Inflammatory macrophage treated with lipopolysaccharide for 1 hour (primary cell): Measurements from ENCODE around the gene FARSA.
"Not testable (repeated sequence)": the region's sequence is repeated elsewhere in the genome, so short reads cannot be mapped to it uniquely, and the experiment has no call there.

Experiments used
- DNase-seq, 2 donors: peaks; one replicate each; pipeline ENCODE4 v3.0.0-alpha.2; 2020 to 2022

The FARSA gene

GRCh38 chr19:12953799-12954611 is 20.5 kb upstream of the FARSA start:
- no peak for DNase-seq

DNA sequence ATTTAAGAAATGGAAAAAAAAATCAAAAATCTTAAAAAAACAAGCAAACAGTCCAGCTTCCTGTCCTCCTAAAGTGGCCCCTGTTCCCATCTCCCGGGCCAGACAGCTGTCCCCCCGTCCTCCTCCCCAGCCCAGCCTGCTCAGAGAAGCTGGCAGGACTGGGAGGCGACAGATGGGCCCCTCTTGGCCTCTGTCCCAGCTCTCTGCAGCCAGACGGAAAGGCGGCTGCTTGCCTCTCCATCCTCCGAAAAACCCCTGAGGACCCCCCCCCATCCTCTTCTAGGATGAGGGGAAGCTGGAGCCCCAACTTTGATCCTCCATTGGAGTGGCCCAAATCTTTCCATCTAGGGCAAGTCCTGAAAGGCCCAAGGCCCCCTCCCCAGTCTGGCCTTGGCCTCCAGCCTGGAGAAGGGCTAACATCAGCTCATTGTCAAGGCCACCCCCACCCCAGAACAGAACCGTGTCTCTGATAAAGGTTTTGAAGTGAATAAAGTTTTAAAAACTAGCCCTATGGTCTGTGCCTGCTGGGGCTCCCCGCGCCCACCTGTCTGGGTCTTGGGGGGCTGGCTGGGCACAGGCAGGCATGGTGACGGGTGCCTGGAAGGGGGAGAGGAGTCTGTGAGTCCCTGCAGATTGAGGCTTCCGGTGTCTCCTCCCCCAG is 19.8 kb upstream of the FARSA start:
- DNase-seq, result no peak

- DNase-seq, result peak in 1 of 2 donors; percentile 61
Measured at GRCh38 chr19:12952488-12953137, 19.1 kb upstream of the FARSA start.

DNA sequence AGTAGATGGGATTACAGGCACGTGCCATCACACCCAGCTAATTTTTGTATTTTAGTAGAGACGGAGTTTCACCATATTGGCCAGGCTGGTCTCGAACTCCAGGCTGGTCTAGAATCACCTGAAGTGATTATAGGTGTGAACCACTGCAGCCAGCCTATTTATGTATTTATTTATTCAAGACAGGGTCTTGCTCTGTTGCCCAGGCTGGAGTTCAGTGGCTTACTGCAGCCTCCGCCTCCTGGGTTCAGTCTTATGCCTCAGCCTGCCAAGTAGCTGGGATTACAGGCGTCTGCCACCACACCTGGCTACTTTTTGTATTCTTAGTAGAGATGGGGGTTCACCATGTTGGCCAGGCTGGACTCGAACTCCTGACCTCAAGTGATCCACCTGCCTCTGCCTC is 18.5 kb upstream of the FARSA start:
- not testable (repeated sequence) for DNase-seq

DNA sequence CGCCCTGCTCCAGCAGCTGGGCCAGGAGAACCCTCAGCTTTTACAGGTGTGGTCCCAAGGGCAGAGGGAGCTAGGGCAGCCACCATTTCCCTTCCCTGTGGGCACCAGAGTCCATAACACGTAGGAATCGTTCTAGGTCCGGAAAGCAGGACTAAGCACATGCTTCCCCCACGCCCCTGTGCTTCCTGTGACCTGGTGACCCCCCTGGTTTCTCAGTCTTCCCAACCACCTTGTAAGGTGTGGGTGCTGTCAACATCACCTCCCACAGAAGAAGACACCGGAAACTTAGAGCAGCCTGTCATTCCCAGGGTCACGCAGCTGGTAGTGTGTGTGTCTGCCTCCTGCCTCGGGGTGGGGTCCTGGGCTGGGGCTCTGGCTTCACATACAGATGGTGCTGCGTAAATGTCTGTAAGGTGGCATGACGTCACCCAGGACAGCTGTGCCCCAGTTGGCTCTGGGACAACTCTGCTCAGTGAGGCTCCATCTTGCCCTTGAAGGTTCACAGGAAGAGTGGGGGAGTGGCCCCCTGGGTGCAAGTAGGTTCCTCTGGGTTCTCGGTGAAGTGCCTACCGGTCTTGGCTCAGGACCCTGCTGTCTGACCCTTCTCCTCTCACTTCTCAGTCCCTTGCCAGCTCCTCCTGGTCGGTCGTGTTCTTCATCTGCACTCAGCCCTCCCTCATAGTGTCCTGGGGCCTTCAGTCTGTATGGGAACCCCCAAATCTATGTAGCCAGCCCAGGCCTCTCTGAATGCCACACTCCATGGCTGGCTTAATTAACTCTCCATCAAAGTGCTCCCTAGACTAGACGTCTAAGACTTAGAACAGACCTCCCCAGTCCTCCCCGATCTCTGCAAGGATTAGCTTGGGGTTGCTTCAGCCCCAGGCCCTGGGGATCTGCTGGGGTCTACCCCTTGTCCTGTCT is 16.1 kb upstream of the FARSA start:
- no peak for DNase-seq

GRCh38 chr19:12948612-12949362 is 15.3 kb upstream of the FARSA start:
- no peak for DNase-seq

- no peak for DNase-seq
Measured at GRCh38 chr19:12947702-12948611, 14.4 kb upstream of the FARSA start.

DNA sequence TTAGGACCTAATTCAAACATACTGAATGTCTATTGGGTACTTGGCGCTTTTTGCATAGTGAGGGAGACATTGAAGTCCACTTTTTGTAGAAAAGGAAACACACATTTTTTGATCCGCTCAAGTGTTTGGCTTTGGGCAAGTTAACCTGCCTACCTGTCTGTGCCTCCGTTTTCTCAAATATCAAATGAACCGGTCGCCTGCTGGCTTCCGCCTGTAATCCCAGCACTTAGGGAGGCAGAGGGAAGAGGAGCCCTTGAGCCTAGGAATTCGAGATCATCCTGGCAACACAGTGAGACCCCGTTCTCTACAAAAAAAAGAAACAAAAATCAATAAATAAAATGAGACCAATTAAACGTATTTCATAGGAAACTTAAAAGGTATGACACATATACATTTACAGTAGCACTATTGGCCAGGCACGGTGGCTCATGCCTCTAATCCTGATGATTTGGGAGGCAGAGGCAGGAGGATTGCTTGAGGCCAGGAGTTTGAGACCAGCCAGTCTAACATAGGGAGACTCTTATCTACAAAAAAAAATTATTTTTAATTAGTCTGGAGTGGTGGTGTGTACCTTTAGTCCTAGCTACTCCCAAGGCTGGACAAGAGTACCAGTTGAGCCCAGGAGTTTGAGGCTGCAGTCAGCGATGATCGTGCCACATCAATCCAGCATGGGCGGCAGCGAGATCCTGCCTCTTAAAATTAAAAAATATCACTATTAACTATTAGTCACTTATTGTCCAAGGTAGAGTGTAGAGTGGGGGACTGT is 13.4 kb upstream of the FARSA start:
- no peak for DNase-seq

- DNase-seq, result peak; percentile 53 to 56
Measured at GRCh38 chr19:12946092-12946721, 12.7 kb upstream of the FARSA start.

GRCh38 chr19:12945479-12946091 is 12.1 kb upstream of the FARSA start, which contains the start of gene RAD23A:
Gene RAD23A, plus strand, starts transcription at chr19:12945862. Its CDS starts 87 bp downstream, at chr19:12945949.
- peak; percentile 97 to 99 for DNase-seq

DNA sequence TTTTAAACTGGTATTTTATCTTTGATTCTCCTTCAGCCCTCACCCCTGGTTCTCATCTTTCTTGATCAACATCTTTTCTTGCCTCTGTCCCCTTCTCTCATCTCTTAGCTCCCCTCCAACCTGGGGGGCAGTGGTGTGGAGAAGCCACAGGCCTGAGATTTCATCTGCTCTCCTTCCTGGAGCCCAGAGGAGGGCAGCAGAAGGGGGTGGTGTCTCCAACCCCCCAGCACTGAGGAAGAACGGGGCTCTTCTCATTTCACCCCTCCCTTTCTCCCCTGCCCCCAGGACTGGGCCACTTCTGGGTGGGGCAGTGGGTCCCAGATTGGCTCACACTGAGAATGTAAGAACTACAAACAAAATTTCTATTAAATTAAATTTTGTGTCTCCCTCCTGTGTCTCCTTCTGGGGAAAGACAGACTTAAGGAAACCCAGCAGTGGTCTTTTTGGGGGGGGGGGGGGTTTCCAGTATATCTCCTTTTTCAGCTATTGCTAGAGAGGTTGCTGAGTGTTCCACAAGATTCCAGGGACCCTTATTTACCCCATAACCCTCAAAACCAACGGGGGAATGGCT is 10.7 kb upstream of the FARSA start:
- no peak for DNase-seq

DNA sequence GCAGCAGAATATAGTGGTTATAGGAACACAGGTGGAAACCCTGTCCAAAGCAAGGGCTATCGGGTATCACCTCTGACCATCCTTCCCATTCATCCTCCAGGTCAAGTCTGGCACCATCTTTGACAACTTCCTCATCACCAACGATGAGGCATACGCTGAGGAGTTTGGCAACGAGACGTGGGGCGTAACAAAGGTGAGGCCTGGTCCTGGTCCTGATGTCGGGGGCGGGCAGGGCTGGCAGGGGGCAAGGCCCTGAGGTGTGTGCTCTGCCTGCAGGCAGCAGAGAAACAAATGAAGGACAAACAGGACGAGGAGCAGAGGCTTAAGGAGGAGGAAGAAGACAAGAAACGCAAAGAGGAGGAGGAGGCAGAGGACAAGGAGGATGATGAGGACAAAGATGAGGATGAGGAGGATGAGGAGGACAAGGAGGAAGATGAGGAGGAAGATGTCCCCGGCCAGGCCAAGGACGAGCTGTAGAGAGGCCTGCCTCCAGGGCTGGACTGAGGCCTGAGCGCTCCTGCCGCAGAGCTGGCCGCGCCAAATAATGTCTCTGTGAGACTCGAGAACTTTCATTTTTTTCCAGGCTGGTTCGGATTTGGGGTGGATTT is 10.0 kb upstream of the FARSA start:
- no peak for DNase-seq

- DNase-seq, result no peak
Measured at GRCh38 chr19:12940897-12941296, 7.4 kb upstream of the FARSA start.

DNA sequence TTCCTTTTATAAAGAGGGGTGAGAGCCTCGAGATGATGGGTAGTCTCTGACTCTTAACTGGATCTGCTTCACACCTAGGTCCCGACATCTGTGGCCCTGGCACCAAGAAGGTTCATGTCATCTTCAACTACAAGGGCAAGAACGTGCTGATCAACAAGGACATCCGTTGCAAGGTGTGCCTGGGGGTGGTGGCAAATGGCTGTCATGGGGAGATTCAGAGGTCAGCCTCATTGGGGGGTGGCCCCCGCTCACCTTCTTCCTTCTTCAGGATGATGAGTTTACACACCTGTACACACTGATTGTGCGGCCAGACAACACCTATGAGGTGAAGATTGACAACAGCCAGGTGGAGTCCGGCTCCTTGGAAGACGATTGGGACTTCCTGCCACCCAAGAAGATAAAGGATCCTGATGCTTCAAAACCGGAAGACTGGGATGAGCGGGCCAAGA is 6.5 kb upstream of the FARSA start:
- DNase-seq, result no peak

GRCh38 chr19:12938779-12939601 is 5.5 kb upstream of the FARSA start:
- DNase-seq, result peak; percentile 39 to 46

- DNase-seq, result peak; percentile 98 to 99
Measured at GRCh38 chr19:12937927-12938778, 4.6 kb upstream of the FARSA start, which contains the start of gene CALR. Gene CALR, plus strand, starts transcription at chr19:12938609. Its CDS starts 71 bp downstream, at chr19:12938680.
